GM21786 (cell line): ENCODE results near the gene MYL3.
"Not testable (repeated sequence)": the region's sequence is repeated elsewhere in the genome, so short reads cannot be mapped to it uniquely, and the experiment has no call there.

Source experiments
- ATAC-seq: cut with Tn5 transposase; IDR thresholded peaks from one replicate; pipeline ENCODE4 v1.9.1; 2021; ENCODE audit not compliant: unreplicated experiment

MYL3 gene

DNA sequence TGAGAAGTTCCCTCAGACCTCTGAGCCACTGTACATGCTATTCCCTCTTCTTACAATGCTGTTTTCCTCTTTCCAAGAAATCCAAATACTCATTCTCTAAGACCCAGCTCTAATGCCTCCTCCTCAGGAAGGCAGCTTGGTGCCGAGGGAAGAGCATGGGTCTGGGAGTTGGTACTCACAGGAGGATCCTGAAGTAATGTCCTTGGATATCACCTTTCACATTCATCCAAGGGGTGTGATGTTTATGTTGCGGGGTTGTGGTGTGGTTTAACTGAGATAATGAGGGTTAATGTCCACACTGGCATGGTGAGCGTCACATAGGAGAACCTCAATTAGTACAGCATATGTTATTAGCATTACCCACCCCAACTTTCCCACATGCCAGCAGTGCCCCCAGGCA, 31.9 kb downstream of the MYL3 start:
- ATAC-seq, result no peak

DNA sequence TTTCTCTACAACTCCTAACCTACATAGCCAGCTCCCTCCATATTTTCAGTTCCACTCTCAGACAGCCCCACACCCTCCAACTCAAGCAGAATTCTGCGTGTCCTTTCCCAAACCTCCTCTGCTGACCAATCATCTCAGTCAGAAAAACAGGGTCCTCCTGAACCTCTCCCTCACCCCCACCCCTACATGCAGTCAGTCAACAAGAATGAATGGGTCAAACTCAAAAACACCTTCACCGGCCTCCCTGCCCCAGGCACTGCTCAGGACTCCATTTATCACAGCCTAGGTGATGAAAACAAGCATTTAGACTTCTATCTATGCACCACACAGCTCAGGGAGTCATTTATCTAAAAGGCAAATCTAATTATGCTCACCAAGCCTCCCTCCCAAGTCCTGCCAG, 32.4 kb downstream of the MYL3 start:
- no peak for ATAC-seq

DNA sequence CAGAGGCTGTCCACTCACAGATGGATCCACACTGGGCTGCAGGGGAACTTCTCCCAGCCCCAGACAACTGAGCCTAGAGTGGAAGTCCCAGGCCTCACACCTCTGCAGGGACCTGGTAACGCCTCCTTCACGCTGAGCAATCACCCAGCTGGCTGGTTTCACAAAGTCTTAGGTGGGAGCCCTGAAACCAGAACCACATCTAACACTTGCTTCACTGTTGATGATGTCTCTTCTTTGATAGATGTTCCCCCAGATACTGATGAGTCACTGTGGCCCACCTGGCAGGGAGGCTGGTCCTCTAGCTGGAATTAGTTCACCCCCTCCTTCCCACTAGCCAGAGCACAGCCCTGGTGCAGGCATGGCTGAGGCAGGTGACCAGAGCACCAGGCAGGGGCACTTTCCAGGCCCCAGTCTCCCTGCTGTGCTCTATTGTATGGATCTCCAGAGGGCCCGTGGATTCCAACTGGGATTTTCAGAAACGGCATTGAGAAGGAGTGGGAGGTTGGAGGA, 33.5 kb downstream of the MYL3 start:
- peak; percentile 68 for ATAC-seq

DNA sequence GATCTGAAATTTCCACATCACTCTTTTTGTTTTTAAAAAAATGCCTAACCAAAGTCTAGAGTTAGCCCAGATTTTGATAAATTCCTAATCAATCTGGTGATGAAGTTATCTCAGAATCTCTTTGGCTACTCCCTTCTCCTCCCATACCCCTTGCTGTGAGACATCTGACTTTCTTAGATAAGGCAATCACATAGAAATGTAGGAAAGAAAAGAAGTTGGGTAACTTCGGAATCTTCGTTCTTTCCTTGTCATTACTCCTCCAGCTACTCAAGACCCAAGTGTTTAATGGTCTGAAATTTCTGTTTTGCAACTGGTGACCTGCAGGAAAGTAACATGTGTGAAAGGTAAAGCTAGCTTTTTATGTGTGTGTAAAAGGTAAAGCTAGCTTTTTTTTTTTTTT, 37.8 kb downstream of the MYL3 start:
- ATAC-seq, result no peak

DNA sequence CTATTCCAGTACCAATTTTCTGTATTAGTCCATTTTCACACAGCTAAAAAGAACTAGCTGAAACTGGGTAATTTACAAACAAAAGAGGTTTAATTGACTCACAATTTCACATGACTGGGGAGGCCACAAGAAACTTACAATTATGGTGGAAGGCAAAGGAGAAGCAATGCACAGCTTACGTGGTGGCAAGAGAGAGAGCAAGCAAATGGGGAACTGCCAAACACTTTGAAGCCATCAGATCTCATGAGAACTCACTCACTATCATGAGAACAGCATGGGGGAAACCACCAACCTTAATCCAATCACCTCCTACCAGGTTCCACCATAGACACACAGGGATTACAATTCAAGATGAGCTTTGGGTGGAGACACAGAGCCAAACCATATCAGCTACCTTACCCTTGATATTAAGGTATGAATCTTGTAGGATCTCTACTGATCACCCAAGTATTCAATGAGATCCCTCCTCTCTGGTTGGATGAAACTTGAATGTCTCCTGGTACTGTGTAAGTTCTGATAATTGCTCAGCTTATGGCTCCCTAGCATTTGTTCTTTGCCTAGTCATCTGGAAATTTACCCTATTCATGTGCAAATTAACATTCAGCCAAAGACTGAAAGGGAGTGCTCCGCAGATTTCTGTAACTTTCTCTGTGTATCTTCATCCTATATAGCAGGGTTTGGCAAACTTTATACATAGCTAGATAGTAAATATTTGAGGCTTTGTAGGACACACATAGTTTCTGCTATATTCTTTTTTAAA, 38.9 kb downstream of the MYL3 start:
- no peak for ATAC-seq

DNA sequence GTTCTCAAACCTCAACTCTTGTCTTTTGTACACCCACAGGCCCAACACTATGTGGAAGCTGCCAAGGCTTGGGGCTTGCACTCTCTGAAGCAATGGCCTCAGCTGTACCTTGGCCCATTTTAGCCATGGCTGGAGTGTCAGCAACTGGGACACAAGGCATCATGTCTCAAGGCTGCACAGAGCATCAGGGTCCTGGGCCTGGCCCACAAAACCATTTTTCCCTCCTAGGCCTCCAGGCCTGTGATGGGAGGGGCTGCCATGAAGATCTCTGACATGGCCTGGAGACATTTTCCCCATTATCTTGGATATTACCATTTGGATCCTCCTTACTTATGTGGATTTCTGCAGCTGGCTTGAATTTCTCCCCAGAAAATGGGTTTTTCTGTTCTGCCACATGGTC, 39.9 kb downstream of the MYL3 start:
- ATAC-seq, result not testable (repeated sequence)

DNA sequence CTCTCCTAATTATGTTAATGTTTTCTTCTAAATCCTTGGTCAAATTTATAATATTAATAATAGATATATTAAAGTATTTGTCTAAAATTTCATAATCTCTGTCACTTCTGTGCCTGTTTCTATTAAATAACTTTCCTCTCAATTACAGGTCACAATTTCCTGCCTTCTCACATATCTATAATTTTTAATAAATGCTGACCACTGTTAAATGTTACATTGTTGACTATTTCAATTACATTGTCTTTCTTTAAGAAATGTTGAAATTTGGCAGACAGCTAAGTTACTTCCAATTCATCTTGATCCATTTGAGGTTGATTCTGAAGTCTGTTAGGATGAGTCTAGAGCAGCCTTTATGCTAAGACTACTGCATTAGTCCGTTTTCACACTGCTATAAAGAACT, 41.7 kb downstream of the MYL3 start:
- no peak for ATAC-seq

DNA sequence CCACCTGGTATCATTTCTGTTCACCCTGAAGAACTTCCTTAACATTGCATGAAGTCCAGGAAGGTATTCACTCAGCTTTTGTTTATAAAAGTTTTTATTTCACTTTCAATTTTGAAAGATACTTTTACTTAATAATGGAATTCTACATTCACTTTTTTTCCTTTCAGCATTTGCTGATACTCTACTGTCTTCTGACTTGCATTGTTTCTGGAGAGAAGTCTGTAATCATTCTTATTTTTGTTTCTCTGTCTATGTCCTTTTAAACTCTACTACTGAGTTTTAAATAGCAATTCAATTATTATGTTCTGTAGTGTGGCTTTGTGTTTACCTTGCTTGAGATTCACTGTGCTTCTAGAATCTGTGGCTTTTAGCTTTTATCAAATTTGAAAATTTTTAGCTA, 42.4 kb downstream of the MYL3 start:
- no peak for ATAC-seq

DNA sequence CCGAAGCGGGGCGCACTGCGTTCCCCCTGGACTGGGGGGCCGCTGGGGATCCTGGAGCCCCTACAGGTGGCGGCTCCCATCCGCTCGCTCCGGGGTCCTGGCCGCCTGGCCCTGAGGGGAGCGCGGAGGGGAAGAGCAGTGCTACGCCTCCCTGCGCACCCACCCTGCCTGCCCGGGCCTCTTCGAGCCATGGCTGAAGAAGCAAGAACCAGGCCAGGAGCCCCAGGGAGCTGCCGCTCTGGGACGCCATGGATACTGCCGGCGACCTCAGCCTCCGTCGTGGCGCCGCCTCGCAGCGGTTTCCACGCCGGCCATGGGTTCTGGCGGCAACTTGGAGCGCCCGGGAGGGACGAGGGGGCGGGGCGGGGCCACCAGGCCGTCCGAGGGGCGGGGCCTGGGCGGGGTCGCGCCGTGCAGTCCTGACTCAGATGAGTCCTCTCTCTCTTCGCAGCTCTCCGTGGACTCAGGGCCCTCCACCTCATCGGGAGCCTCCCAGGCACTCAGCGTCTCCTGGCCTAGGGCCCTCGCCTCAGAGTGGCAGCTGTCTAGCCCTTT, 50.9 kb downstream of the MYL3 start:
- no peak for ATAC-seq

DNA sequence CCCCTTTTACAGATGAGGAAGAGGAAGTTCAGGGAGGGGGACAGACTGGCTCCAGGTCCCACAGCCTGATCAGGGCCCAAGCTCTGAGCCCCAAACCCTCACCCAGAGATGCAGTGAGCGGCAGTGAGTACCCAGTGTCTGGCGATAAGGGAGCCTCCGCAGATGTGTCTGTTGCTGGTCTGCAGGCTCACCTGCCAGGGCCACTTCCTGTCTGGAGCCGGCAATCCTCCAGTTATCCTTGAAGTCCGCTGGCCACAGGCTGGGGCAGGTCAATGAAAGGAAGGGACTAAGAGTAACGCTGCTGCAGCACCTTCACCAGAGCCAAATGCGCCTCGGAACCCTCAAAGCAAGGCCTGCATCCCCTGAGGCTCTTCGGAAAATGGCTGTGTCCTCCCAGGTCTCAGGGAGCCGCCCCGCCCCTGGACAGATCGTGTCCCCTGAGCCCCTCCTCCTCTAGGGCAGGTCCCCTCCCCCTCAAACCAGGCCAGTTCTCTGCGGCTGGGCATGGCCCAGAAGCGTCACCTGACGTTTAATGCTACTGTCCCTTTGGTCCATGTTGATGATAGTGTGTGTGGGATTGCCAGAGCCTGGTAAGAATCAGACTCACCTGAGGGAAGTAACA, 51.5 kb downstream of the MYL3 start:
- no peak for ATAC-seq

DNA sequence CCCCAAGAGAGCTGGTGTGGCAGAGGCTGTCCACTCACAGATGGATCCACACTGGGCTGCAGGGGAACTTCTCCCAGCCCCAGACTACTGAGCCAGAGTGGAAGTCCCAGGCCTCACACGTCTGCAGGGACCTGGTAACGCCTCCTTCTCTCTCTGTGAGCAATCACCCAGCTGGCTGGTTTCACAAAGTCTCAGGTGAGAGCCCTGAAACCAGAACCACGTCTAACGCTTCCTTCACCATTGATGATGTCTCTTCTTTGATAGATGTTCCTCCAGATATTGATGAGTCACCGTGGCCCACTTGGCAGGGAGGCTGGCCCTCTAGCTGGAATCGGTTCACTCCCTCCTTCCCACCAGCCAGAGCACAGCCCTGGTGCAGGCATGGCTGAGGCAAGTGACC, 54.5 kb downstream of the MYL3 start:
- not testable (repeated sequence) for ATAC-seq
